HG02970 (cell line): ENCODE results near the gene MICALL1.

Source experiments
- ATAC-seq: cut with Tn5 transposase; IDR thresholded peaks from one replicate; pipeline ENCODE4 v1.9.1; 2021; ENCODE audit warnings: mild to moderate bottlenecking, moderate library complexity, moderate number of reproducible peaks; ENCODE audit not compliant: unreplicated experiment, low FRiP score

Gene MICALL1

DNA sequence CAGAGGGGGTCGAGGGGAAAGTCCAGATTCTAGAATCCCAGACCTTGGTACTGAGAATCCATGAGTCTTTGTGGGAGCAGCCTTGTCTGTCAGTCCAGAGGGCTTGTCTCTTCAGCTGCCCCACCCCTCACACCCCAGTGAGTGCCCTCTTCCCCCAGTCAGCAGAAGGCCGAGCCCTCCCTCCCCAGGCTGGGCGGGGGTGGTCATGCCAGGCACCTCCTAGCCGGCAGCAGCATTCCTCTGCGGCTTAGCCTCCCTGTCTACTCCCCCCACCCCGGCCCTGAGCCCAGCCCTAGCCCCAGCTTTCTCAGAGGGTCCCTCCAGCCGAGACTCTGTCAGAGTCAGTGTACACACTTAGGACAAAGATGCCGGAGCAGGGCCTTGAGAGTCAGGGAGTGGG, 73.7 kb downstream of the MICALL1 start:
- no peak for ATAC-seq

DNA sequence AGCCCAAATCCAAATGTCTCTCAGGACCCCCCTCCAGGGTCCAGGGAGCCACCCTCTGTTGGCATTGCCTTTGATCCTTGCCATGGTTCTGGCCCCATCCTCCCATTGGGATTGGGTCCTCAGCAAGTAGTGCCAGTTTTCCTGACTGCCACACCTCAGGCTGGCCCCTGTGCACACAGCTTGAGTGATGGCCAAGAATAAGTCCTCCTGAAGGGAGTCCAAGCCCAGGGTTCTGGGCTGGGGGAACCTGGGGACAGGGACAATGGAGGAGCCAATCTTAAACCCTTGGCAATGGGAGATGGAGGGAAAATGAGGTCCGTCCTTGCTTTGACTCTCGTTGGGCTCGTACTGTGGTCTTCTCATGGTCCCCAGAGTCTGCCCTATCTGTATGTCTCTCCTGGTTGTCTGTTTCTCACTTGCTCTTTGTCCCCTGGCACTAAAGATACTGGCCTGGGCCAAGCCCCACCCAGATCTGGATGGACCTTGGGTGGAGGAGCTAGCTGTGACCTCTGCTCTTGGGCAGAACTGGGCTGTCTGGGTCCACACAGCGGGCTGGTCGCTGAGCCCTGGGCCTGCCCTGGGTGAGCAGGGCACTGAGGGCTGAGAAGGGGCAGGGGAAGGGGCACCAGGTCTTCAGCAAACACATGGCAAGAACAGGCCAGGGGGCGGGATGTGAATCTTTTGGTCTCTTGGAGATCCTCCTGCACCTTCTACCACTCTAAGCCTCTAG, 75.3 kb downstream of the MICALL1 start:
- ATAC-seq, result no peak

DNA sequence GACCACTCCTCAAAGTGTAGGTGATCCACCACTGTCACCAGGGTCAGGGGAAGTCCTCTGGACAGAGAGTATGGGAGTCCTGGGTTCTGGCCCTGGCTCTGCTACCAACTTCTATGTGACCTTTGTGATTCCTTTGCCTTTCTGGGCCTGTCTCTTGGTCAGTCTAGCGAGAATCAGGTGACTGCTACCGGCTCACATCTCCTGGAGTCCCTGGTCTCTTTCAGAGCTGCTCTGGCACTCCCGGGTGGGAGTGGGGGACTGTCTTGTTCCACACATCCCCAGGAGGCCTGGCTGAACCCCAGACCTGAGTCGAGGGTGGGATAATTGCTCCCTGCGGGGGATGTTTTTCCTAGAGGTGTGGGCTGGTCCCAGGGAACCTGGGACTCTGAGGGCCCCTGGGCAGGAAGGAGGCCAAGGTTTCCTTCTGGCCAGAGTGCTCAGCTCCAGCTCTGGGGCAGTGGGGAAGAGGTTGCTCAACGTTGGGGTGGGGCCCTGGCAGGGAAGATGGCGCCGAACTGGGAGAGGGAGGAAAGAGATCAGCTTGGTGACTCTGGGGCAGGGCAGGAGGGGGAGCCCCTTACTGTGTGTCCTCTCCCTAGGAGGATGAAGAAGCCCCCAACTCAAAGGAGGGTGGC, 76.2 kb downstream of the MICALL1 start:
- ATAC-seq, result no peak

DNA sequence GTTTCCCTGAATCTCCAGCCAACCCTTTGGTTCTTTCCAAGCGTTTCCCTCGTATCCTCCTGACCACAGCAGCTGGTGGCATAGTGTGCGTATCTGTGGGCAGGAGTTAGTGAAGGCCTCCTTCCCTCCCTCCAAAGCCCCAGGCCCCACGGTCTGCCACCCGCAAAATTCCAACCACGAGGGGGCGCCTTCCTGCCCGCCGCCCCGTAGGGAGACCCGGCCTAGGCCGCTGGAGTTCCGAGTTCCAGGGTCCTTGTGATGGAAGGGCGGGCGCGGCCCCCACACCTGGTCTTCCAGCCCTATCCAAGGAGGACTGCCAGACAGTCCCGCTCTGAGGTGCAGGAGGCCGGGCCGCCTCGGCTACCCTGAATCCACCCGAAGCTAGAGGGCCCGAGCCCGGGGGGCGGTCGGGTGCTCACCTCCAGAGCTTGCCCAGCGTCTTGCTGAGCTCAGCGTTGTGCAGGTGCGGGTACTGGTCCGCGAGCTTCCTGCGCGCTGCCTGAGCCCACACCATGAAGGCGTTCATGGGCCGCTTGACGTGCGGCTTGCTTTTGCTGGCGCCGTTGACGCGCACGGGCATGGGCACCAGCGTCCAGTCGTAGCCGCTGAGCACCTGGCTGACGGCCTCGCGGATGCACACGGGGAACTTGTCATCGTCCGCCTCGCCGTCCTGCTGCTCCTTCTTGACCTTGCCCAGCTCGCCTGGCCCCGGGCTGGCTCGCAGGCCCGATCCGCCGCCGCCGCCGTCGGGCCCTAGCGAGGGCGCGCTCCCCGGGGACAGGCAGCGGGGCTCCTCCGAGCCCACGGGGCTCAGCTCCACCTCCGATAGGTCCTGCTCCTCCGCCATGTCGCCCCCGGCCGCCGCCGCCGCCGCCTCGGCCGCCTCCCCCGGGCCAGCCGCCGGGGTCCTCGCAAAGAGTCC, 77.1 kb downstream of the MICALL1 start:
- no peak for ATAC-seq

DNA sequence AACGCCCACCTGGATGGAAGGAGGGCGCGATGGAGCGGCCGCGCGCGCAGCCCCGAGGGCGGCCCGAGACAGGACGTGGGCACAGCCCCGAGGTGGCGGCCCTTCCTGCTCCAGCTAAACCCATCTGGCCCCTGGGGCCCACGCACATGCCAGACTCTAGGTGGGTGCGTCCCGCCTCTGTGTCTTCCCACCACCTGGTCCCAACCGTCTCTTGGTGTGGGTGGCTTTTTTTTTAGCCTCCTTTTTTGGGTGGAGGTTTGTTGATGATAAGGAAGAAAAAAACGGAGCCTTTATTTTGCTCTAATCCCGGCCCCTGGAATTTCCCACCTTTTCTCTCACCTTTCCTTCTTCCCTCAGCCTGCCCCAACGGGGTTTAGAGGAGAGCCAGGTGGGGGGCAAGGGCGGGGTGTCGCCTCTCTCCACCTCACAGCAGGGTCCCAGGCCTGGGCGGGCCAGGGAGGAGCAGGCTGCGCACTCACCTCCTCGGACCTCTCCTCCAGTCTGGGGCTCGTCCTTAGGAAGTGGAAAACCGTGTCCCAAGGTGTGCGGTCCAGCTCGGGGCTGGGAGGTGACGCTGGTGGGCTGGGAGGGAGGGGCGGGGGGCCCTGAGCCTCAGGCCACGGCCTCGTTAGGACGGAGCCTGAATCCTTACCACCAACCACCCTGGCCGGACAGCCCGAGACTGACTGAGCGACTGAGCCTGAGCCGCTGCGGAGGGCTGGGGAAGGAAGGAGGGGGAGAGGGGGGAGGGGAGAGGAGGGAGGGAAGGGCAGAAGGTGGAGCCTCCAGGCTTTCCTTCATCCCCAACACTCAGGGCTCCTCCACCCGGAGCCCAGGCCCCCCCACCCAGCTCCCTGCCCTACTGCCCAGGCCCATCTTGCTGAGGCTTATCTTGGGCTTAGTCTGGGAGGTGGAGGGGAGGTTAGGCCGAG, 78.0 kb downstream of the MICALL1 start, which contains the start of gene SOX10:
TSS of gene SOX10 (minus strand) at position 696 of the 932 bp plus-strand sequence. CDS start 771 bp downstream, outside the sequence.
- ATAC-seq, result no peak

DNA sequence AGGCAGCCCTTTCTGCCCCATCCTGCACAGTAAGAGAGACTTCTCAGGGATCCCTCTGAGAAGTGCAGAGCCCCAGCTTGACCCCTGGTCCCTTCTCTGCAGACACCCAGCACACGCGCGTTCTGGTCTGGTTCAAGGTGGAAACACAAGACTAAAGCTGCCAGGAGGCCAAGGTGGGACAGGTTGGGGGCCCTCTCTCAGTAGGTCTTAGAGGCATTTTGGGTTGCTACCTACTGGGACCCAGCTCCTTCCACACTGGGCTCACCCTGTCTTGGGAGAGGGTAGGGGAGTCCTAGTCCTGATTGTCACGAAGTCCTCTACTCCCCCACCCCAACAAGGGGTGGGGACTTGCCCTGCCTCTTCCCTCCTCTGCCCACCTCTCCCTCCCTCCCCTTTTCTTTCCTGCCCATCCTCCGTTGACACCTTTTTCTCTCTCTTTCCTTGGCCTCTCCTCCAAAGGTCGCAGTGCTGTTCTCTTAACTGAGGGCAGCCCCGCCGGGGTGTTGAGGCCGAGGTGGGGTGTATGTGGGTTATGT, 79.0 kb downstream of the MICALL1 start:
- ATAC-seq, result no peak

DNA sequence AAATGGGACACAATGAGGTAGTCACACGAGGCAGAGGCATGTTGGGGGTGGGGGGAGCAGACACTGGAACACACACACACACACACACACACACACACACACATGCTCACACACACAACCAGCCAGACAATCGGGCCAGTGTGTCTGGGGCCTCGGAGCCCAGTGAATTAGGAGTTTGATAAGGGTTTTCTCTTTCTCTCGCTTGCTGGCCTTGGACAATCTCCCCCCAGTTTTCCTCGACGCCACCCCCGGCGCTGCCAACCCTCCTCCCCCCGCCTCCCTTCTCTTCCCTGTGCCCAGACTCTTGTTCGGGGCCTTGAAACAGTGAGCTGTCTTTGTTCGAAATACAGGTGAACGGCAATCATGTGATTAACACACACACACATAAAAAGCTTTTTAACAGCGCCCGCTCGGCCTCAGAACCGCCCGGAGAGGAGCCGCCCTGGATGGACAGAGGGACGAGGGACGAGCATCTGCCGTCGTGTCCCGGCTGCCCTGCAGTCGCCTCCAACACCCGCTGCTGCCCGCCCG, 79.7 kb downstream of the MICALL1 start:
- ATAC-seq, result no peak

DNA sequence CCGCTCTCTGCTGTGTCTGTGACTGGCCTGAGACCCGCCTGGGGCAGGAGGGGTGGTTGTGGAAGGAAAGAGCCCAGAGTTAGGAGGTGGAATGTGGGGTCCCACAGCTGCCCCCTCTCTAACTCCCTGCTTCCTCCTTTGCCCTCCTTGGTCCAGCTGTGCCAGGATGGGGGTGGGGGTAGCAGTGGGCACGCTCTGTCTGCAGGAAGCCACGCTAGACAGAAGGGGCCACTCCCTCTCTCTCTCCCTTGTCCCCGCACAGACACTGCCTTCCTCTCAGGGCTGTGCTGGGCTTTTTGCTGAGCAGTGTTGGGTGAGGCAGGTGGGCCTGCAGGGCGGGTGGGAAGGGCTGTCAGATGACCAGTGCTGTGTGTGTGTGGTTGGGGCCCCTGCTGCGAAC, 80.3 kb downstream of the MICALL1 start:
- ATAC-seq, result no peak

DNA sequence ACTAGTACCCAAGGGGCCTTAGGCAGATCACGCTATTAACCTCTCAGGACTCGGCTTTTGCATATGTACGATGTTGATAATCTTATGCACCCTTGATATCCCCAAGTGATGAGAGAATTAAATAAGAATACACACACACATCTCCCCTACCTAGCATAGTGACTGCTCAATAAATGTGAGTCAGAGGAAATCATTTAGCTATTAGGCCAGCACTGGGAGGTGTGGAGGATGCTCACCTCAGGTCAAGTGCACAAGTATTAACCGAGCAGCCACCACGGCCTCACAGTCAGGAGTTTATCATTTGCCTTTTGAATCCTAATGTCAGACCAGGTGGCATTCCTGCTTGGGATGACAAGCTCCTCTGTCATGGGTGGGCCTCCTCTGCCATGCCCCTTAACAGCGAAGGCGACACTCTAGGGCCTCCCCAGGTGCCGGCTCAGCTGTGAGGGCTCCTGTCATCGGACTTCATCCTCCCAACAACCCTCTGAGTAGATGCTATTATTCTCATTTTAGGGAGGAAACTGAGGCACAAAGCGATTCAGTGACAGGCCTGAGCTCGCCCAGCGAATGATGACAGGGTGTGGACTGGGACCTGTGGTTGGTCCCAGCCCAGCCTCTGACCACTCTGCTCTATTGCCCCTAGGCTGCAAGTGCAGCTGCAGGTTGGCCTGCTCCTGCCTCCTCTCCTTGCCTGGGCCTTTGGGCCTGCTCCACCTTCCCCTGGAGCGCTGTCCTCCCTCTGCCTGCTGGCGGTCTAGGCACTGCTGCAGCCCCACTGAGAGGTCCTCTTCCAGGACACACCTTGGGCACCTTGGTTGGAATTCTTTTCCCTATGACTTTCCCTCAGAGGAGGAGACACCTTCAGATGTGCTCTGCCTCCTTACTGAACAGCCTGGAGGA, 83.3 kb downstream of the MICALL1 start:
- no peak for ATAC-seq

DNA sequence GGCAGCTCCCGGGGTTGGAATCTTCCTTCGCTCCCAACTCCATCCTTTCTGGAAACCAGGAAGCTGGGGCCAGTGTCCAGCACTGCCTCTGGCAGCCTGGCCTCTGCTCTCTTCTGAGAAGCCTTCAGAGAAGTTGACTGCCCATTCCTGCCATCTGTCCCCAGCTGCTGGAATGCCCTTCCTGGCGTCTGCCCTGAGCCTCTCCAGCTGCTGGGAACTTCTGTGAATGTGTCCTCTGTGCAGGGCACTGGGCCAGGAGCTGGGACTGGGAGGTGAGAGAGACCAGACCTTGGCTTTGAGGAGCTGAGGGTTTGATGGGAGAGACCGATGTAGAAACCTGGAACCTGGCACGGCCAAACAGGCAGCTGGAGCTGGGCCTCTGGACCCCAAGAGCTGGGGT, 84.2 kb downstream of the MICALL1 start:
- no peak for ATAC-seq

DNA sequence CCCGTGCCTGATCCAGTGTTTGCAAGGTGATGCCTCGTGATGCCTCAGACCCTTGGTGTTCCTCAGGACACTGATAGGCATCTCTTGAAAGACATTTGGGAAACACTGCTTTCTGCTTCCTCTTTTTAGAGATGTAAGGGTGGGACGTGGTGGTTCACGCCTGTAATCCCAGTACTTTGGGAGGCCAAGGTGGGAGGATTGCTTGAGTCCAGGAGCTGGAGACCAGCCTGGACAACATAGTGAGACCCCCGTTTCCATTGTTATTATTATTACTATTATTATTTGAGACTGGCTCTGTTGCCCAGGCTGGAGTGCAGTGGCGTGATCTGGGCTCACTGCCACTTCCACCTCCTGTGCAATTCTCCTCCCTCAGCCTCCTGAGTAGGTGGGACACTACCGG, 84.8 kb downstream of the MICALL1 start:
- no peak for ATAC-seq

DNA sequence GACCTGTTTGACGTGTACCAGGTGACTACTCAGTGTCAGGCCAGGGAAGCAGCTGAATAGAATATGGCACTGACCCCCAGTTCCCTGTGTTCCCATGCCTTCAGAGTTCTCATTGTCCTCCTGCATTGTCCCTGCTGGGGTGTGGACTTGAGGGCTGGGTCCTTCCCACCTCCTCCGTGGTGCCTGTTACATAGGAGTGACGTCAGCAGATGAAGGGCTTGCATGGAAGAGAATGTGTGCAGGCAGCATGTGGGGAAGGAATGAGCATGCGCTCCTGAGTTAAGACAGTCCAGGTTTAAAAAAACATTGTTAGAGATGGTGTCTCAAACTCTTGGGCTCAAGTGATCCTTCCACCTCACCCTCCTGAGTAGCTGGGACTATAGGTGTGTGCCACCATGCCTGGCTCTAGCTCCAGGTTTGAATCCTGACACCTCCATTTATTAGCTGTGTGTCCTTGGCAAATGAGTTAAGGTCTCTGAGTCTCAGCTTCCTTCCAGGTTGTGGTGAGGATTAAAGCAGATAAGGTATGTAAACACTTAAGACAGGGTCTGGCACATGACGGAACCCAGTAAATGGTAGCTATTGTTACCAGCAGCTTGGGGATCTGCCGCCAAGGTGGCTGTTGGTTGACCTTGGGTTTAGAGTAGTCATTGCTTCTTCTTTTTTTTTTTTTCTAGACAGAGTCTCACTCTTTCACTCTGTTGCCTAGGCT, 85.8 kb downstream of the MICALL1 start:
- ATAC-seq, result no peak
